Fibroblast of villous mesenchyme (primary cell): ENCODE data around the gene WDR64. TPM values are rescaled to one million over a fixed set of nuclear protein-coding genes. Genes with fewer than 3 reads are reported as not detected.
A peak's percentile ranks its signal among the peaks of the same experiment; 100 is the strongest.

Experiments used
- DNase-seq: peaks from one replicate; pipeline ENCODE4 v3.0.0-alpha.2; 2010; ENCODE audit warnings: low read depth
- H3K4me3 ChIP-seq: 2 replicates; pipeline ENCODE4 v1.5.1; 2011; ENCODE audit warnings: low read depth, mild to moderate bottlenecking, low read length
- total RNA-seq: library from RNA; depleted of rRNA; stranded (reverse); fragments of >200 nt; gene quantifications from 2 replicates; pipeline ENCODE4 v1.2.3, GENCODE V29; 2012
- TF ChIP-seq, protein P1 (sequence below): IDR thresholded peaks from 2 replicates; pipeline ENCODE4 v1.5.1; 2012; ENCODE audit warnings: low read depth, mild to moderate bottlenecking, low read length; ENCODE audit not compliant: insufficient read depth

WDR64 gene
- total RNA-seq, 1 donor = not detected

- TF ChIP-seq, protein P1, sequence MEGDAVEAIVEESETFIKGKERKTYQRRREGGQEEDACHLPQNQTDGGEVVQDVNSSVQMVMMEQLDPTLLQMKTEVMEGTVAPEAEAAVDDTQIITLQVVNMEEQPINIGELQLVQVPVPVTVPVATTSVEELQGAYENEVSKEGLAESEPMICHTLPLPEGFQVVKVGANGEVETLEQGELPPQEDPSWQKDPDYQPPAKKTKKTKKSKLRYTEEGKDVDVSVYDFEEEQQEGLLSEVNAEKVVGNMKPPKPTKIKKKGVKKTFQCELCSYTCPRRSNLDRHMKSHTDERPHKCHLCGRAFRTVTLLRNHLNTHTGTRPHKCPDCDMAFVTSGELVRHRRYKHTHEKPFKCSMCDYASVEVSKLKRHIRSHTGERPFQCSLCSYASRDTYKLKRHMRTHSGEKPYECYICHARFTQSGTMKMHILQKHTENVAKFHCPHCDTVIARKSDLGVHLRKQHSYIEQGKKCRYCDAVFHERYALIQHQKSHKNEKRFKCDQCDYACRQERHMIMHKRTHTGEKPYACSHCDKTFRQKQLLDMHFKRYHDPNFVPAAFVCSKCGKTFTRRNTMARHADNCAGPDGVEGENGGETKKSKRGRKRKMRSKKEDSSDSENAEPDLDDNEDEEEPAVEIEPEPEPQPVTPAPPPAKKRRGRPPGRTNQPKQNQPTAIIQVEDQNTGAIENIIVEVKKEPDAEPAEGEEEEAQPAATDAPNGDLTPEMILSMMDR = no peak
These were observed 95.9 kb downstream of the WDR64 start for GRCh38 chr1:241747992-241748391.

GRCh38 chr1:241749041-241749944 is 97.2 kb downstream of the WDR64 start:
- DNase-seq = peak; percentile 50
- peak overlapping the region; percentile 45 for H3K4me3 ChIP-seq
- TF ChIP-seq, protein P1 = no peak

More at GRCh38 chr1:241747992-241748391, 95.9 kb downstream of the WDR64 start:
- no peak for DNase-seq
- no peak overlapping the region for H3K4me3 ChIP-seq

DNA sequence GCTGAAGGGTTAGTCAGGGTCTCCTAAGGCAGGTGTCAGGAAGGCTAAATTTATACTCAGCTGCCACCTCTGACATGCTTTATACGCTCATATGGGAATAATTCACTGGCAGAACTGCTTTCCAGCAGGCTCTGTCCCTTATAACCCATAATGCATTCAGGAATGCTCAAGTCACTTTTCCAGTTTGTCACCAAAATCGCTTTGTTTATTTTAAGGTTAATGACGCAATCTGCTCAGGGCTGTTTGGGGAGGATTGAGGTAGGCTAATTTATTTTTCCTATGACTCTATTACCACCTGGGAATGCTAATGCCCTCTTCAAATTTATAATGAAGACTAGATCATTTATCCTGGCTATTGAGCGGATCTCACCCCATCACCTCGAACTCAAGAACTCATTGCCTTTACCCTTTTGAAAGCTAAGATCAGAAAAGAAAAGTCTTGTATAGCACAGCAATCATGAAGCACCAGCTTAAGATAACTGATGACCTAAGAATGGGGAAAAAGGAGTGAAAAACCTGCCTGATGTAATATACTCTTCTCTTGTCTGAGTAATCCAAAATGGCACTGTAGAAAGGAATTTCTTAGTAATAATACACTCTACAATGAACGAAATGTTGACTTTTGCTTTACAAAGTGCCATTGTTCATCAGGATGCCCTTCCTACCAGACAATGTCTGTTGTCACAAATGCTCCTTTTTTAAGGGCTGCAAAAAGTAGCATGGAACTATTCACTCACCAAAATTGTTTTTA is 98.0 kb downstream of the WDR64 start:
- TF ChIP-seq, protein P1 = no peak
- H3K4me3 ChIP-seq = no peak overlapping the region
- no peak for DNase-seq

GRCh38 chr1:241751524-241751923 is 99.4 kb downstream of the WDR64 start:
- H3K4me3 ChIP-seq = no peak overlapping the region
- no peak for DNase-seq
- TF ChIP-seq, protein P1 = no peak

- TF ChIP-seq, protein P1 = no peak
- H3K4me3 ChIP-seq = no peak overlapping the region
- DNase-seq = no peak
These were observed 110.7 kb downstream of the WDR64 start for GRCh38 chr1:241762713-241763339.

- DNase-seq = no peak
- TF ChIP-seq, protein P1 = no peak
- H3K4me3 ChIP-seq = no peak overlapping the region
These were observed 113.3 kb downstream of the WDR64 start for GRCh38 chr1:241765390-241765789.
